Muscle layer of colon (tissue), 2 donors: ENCODE results near the gene UEVLD.
A peak's percentile ranks its signal among the peaks of the same experiment; 100 is the strongest.

Experiments
- H3K27ac ChIP-seq: one replicate; pipeline ENCODE4 v1.7.0; 2013; ENCODE audit warnings: low read depth, mild to moderate bottlenecking, low read length, moderate library complexity
- H3K27me3 ChIP-seq, 2 donors: one replicate each; pipeline ENCODE4 v1.7.0; 2013; ENCODE audit warnings: low read length in 2 of 2, mild to moderate bottlenecking in 2 of 2; ENCODE audit not compliant: insufficient read depth in 2 of 2, control insufficient read depth in 1 of 2
- H3K36me3 ChIP-seq: one replicate; pipeline ENCODE4 v1.7.0; 2013; ENCODE audit warnings: mild to moderate bottlenecking, low read length; ENCODE audit not compliant: insufficient read depth
- H3K4me1 ChIP-seq: one replicate; pipeline ENCODE4 v1.7.0; 2013; ENCODE audit warnings: mild to moderate bottlenecking, low read length; ENCODE audit not compliant: insufficient read depth
- H3K4me3 ChIP-seq, 2 donors: one replicate each; pipeline ENCODE4 v1.7.0; 2013; ENCODE audit warnings: low read length in 2 of 2, low read depth in 1 of 2, mild to moderate bottlenecking in 1 of 2, moderate library complexity in 1 of 2
- H3K9ac ChIP-seq: one replicate; pipeline ENCODE4 v1.7.0; 2013; ENCODE audit warnings: low read length
- H3K9me3 ChIP-seq: one replicate; pipeline ENCODE4 v1.7.0; 2013; ENCODE audit warnings: mild to moderate bottlenecking, low read length
- donor health status: abdominal sarcoma.
- donor health status: Adenocarcinoma of cecum.

The UEVLD gene

GRCh38 chr11:18588297-18589252 is at the start of gene UEVLD:
Gene UEVLD (minus strand): TSS chr11:18588734. CDS start chr11:18588654, 80 bp downstream.
- Histone ChIP-seq H3K36me3 (no peaks in the 10 kb centered on the region), H3K4me3 (peak within 1 kb of the TSS; percentile 84 to 86), H3K27me3 (no peaks in the 10 kb centered on the region), H3K4me1 (peaks cover 29% of the 10 kb centered on the region), H3K9ac (peak within 1 kb of the TSS; percentile 76), H3K9me3 (no peaks in the 10 kb centered on the region), H3K27ac (peak within 1 kb of the TSS; percentile 90)

- Histone ChIP-seq H3K4me1 (peaks cover 15% of the 10 kb centered on the region), H3K9ac (peak within 1 kb of the TSS; percentile 88), H3K9me3 (no peaks in the 10 kb centered on the region), H3K27me3 (no peaks in the 10 kb centered on the region), H3K36me3 (no peaks in the 10 kb centered on the region), H3K4me3 (peak within 1 kb of the TSS; percentile 69 to 97), H3K27ac (peak within 1 kb of the TSS; percentile 83)
Observed at GRCh38 chr11:18634140-18635032, 45.9 kb upstream of the UEVLD start, which contains the start of gene SPTY2D1. Gene SPTY2D1 (minus strand): TSS chr11:18634342. CDS start chr11:18634257, 85 bp downstream.

GRCh38 chr11:18633256-18634139 is 45.0 kb upstream of the UEVLD start:
- Histone ChIP-seq H3K27me3 (no peaks in the 10 kb centered on the region), H3K9ac (peak overlapping the region; percentile 88), H3K27ac (peak overlapping the region; percentile 71), H3K4me1 (peaks cover 15% of the 10 kb centered on the region), H3K9me3 (no peaks in the 10 kb centered on the region), H3K4me3 (peak overlapping the region; percentile 69 to 97), H3K36me3 (no peaks in the 10 kb centered on the region)

- Histone ChIP-seq H3K27ac (no peak overlapping the region), H3K27me3 (no peaks in the 10 kb centered on the region), H3K9ac (no peak overlapping the region), H3K9me3 (no peaks in the 10 kb centered on the region), H3K4me1 (peaks cover 15% of the 10 kb centered on the region), H3K4me3 (no peak overlapping the region), H3K36me3 (no peaks in the 10 kb centered on the region)
Observed at GRCh38 chr11:18632841-18633240, 44.3 kb upstream of the UEVLD start.

GRCh38 chr11:18624161-18624560 is 35.6 kb upstream of the UEVLD start:
- Histone ChIP-seq H3K36me3 (no peaks in the 10 kb centered on the region), H3K4me3 (no peak overlapping the region), H3K4me1 (peaks cover under 1% of the 10 kb centered on the region), H3K9ac (no peak overlapping the region), H3K9me3 (no peaks in the 10 kb centered on the region), H3K27me3 (no peaks in the 10 kb centered on the region), H3K27ac (no peak overlapping the region)

GRCh38 chr11:18623707-18624106 is 35.2 kb upstream of the UEVLD start:
- H3K9ac ChIP-seq, result no peak overlapping the region
- no peaks in the 10 kb centered on the region for H3K9me3 ChIP-seq
- H3K27ac ChIP-seq, result no peak overlapping the region
- H3K36me3 ChIP-seq, result no peaks in the 10 kb centered on the region
- no peak overlapping the region for H3K4me3 ChIP-seq
- H3K27me3 ChIP-seq, result no peaks in the 10 kb centered on the region
- peaks cover 5% of the 10 kb centered on the region for H3K4me1 ChIP-seq

- no peaks in the 10 kb centered on the region for H3K9me3 ChIP-seq
- no peak overlapping the region for H3K27ac ChIP-seq
- no peak overlapping the region for H3K4me3 ChIP-seq
- no peak overlapping the region for H3K9ac ChIP-seq
- no peaks in the 10 kb centered on the region for H3K27me3 ChIP-seq
- H3K4me1 ChIP-seq, result peaks cover 12% of the 10 kb centered on the region
- H3K36me3 ChIP-seq, result peaks cover 25% of the 10 kb centered on the region
Observed at GRCh38 chr11:18618342-18619025, 29.9 kb upstream of the UEVLD start.

- Histone ChIP-seq H3K27me3 (no peaks in the 10 kb centered on the region), H3K36me3 (peaks cover 29% of the 10 kb centered on the region), H3K4me3 (no peak overlapping the region), H3K9me3 (no peaks in the 10 kb centered on the region), H3K9ac (no peak overlapping the region), H3K4me1 (peaks cover 12% of the 10 kb centered on the region), H3K27ac (no peak overlapping the region)
Observed at GRCh38 chr11:18617688-18618341, 29.3 kb upstream of the UEVLD start.

GRCh38 chr11:18615628-18616392 is 27.3 kb upstream of the UEVLD start:
- no peaks in the 10 kb centered on the region for H3K27me3 ChIP-seq
- H3K36me3 ChIP-seq, result peaks cover 34% of the 10 kb centered on the region
- H3K4me1 ChIP-seq, result peaks cover 12% of the 10 kb centered on the region
- no peak overlapping the region for H3K4me3 ChIP-seq
- no peak overlapping the region for H3K27ac ChIP-seq
- no peaks in the 10 kb centered on the region for H3K9me3 ChIP-seq
- H3K9ac ChIP-seq, result no peak overlapping the region
